D721Med (cell line): ENCODE measurements around the gene UBIAD1.
"Not testable (repeated sequence)": the region's sequence is repeated elsewhere in the genome, so short reads cannot be mapped to it uniquely, and the experiment has no call there.

ENCODE experiments used
- DNase-seq: peaks from one replicate; pipeline ENCODE4 v3.0.0; 2011; ENCODE audit warnings: low spot score; ENCODE audit not compliant: insufficient read length
- FAIRE-seq: peaks from 2 replicates; lab custom pipeline; 2011; peaks lifted over from hg19 to GRCh38; lab: Jason Lieb, UNC
- TF ChIP-seq, protein P1 (sequence below): IDR thresholded peaks from 2 replicates; pipeline ENCODE4 v1.5.1; 2012; ENCODE audit warnings: mild to moderate bottlenecking, control low read depth; ENCODE audit not compliant: insufficient read depth; ENCODE audit errors: missing control alignments

The UBIAD1 gene

GRCh38 chr1:11266268-11267074 is 6.5 kb upstream of the UBIAD1 start:
- TF ChIP-seq, protein P1, sequence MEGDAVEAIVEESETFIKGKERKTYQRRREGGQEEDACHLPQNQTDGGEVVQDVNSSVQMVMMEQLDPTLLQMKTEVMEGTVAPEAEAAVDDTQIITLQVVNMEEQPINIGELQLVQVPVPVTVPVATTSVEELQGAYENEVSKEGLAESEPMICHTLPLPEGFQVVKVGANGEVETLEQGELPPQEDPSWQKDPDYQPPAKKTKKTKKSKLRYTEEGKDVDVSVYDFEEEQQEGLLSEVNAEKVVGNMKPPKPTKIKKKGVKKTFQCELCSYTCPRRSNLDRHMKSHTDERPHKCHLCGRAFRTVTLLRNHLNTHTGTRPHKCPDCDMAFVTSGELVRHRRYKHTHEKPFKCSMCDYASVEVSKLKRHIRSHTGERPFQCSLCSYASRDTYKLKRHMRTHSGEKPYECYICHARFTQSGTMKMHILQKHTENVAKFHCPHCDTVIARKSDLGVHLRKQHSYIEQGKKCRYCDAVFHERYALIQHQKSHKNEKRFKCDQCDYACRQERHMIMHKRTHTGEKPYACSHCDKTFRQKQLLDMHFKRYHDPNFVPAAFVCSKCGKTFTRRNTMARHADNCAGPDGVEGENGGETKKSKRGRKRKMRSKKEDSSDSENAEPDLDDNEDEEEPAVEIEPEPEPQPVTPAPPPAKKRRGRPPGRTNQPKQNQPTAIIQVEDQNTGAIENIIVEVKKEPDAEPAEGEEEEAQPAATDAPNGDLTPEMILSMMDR = no peak
- DNase-seq = no peak
- FAIRE-seq = no peak

DNA sequence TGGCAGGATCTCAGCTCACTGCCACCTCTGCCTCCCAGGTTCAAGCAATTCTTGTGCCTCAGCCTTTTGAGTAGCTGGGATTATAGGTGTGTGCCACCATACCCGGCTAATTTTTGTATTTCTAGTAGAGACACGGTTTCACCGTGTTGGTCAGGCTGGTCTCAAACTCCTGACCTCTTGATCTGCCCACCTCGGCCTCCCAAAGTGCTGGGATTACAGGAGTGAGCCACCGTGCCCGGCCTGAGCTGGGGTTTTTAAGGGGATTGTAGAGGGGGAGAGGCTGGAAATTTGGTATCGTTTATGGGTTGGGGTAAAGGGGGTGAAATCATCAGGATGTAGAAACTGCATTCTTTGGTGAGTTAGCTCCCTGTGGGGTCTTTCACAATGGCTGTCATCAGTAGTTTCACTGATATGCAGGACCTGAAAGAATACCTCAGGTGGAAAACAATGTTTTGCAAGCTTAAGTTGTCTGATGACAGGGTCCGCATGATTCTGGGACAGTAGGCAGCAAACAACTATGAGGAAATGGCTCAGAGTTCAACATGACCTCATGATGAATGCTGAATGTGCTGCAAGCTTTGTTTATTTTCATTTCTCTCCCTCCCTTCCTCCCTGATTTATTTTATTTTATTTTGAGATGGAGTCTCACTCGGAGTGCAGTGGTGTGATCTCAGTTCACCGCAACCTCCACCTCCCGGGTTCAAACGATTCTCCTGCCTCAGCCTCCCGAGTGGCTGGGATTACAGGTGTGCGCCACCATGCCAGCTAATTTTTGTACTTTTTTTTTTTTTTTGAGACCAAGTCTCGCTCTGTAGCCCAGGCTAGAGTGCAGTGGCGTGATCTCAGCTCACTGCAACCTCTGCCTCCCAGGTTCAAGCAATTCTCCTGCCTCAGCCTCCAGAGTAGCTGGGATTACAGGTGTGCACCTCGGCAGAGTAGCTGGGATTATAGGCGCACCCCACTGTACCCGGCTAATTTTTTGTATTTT is 5.4 kb upstream of the UBIAD1 start:
- FAIRE-seq, DNase-seq: not testable (repeated sequence)

DNA sequence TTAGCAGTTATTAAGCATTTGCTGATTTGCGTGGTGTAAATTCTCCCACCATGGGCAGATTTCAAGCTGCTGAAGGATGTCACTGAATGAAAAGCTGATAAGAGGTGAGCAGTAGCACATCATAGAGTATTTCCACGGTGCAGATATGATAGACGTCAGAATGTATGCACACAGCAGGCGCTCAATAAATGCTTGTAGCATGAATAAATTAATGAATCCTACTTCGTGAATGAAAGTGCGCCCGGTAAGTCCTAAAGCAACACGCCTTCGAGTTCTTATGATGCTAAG is 510 bp upstream of the UBIAD1 start:
- DNase-seq (no peak), FAIRE-seq (no peak)
- TF ChIP-seq, protein P1 = no peak

GRCh38 chr1:11273595-11274234 is 717 bp downstream of the UBIAD1 start:
- DNase-seq (no peak), FAIRE-seq (no peak)
- TF ChIP-seq, protein P1 = no peak

GRCh38 chr1:11279152-11279551 is 6.2 kb downstream of the UBIAD1 start:
- no peak for FAIRE-seq
- TF ChIP-seq, protein P1 = no peak
- no peak for DNase-seq

DNA sequence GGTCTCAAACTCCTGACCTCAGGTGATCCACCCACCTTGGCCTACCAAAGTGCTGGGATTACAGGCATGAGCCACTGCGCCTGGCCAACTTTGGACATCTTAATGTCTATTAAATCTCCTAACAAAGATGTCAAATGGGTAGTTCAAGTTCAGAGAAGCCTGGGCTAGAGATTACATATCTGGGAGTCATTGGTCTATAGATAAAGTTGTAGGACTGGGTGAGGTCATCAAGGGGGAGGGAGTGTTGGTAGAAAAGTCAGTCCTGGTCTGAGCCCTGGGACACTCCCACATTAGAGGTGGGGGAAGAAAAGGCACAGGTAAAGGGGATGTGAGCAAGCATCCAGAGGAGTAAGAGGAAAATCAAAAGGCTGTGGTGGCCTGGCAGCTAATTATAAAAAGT is 6.6 kb downstream of the UBIAD1 start:
- FAIRE-seq (no peak), DNase-seq (no peak)
- TF ChIP-seq, protein P1 = no peak

DNA sequence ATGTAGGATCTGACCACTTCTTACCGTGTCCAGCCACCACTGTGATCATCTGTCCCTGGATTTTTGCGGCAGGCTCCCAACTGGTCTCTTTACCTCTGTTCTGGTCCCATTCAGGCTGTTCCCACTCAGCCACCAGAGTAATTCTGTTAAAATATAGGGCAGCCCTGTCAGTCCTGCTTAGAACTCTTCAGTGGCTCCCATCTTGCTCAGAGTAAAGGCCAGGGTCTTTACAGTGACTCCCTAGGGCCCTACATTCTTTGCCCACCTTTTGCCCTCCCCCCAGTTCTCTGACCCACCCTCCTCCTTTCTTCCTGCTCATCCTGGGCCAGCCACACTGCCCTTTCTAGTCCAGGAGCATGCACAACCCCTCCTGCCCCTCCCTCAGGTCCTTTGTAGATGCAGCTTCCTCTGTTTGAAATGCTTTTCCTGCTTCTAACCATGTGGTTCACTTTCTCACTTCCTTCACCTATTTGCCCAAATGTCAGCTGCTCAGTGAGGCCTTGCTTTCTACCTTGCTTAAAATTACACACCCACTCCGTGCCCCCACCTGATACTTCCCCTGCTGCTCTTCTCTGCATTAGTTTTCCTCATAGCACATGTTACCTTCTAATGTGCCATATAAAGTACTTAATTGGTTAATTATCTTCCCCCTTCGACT is 7.8 kb downstream of the UBIAD1 start:
- DNase-seq (no peak), FAIRE-seq (no peak)
- TF ChIP-seq, protein P1 = no peak
